NB4 (cell line): ENCODE results near the gene GLDN.

Experiments
- DNase-seq: peaks from one replicate; pipeline ENCODE4 v3.0.0; 2010; ENCODE audit warnings: low read depth
- H3K4me3 ChIP-seq: one replicate; pipeline ENCODE4 v1.5.1; 2011; ENCODE audit warnings: mild to moderate bottlenecking, low read depth, low read length, moderate library complexity
- CTCF ChIP-seq: IDR thresholded peaks from one replicate; pipeline ENCODE4 v1.5.1; 2012; ENCODE audit warnings: low read depth, low read length
- MYC ChIP-seq: IDR thresholded peaks from 2 replicates; pipeline ENCODE4 v1.6.1; 2011; ENCODE audit warnings: low read depth, low read length
- POLR2A ChIP-seq: IDR thresholded peaks from 2 replicates; pipeline ENCODE4 v1.6.1; 2011; ENCODE audit warnings: mild to moderate bottlenecking; ENCODE audit not compliant: insufficient read length; ENCODE audit errors: extremely low read depth
- TF ChIP-seq, protein P1 (sequence below): IDR thresholded peaks from 2 replicates; pipeline ENCODE4 v1.6.1; 2011; ENCODE audit warnings: low read depth, low read length

GLDN gene

DNA sequence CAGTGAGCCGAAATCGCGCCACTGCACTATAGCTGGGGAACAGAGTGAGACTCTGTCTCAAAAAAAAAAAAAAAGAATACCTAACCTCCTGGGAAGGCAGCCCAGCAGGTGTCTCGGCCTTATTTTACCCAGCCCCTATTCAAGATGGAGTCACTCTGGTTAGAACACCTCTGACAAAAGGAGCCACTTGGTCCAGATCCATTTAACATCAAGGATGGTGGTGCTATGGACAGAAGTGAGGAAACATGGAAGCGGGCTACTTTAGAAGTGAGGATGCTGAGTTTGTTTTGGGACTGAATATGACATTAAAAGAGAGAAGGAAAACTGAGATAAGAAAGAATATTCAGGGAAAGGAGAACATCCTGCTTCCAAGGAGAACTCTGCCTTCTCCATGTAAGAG, 14.7 kb downstream of the GLDN start:
- H3K4me3 ChIP-seq = no peak overlapping the region
- no peak for DNase-seq
- TF ChIP-seq, protein P1, sequence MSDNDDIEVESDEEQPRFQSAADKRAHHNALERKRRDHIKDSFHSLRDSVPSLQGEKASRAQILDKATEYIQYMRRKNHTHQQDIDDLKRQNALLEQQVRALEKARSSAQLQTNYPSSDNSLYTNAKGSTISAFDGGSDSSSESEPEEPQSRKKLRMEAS = no peak
- no peak for TF ChIP-seq CTCF
- no peak for TF ChIP-seq POLR2A
- no peak for TF ChIP-seq MYC

- no peak for DNase-seq
- TF ChIP-seq CTCF (no peak), MYC (no peak), POLR2A (no peak)
- TF ChIP-seq, protein P1 = no peak
- no peak overlapping the region for H3K4me3 ChIP-seq
These were observed 15.5 kb downstream of the GLDN start for GRCh38 chr15:51356983-51357382.

GRCh38 chr15:51359981-51360380, 18.5 kb downstream of the GLDN start:
- TF ChIP-seq CTCF (no peak), POLR2A (no peak), MYC (no peak)
- TF ChIP-seq, protein P1 = no peak
- peak; percentile 36 for DNase-seq
- no peak overlapping the region for H3K4me3 ChIP-seq

GRCh38 chr15:51363383-51363782, 21.9 kb downstream of the GLDN start:
- TF ChIP-seq, protein P1 = no peak
- no peak for TF ChIP-seq CTCF
- H3K4me3 ChIP-seq = no peak overlapping the region
- DNase-seq = no peak

DNA sequence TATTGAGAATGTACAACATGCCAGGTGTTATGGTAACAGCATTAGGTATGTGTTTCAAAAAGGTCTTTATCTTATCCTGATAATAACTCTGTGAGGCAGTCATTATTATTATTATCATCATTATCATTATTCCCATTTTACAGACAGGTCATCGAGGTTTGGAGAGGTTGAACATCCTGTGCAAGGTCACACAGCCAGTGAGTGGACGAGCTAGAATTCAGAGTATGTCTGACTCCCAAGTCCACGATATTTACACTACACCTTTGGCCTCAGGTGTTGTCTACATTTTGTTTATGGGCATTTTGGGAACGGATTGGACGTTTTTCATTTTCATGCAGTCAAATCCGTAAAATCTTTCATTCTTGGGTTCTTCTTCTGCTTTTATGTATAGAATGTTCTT, 24.0 kb downstream of the GLDN start:
- no peak for DNase-seq
- H3K4me3 ChIP-seq = no peak overlapping the region
- no peak for TF ChIP-seq POLR2A
- TF ChIP-seq MYC = no peak
- no peak for TF ChIP-seq CTCF
- TF ChIP-seq, protein P1 = no peak

- DNase-seq = no peak
- no peak for TF ChIP-seq CTCF
- TF ChIP-seq MYC = no peak
- TF ChIP-seq, protein P1 = no peak
- no peak for TF ChIP-seq POLR2A
- H3K4me3 ChIP-seq = no peak overlapping the region
These were observed 24.6 kb downstream of the GLDN start for GRCh38 chr15:51366071-51366470.
